Neural cell (in vitro differentiated cells): ENCODE measurements around the gene IMMP2L. TPM values are rescaled to one million over a fixed set of nuclear protein-coding genes. Genes with fewer than 3 reads are reported as not detected.

Source experiments
- H2AFZ ChIP-seq: fragments of 200-600, 300-800 bp; sonication (generic), shearing (Covaris generic); 2 replicates; pipeline ENCODE4 v1.6.0; 2014; ENCODE audit warnings: low read depth, mild to moderate bottlenecking, antibody characterized with exemption, low read length, moderate library complexity
- H3F3A ChIP-seq: fragments of 200-600 bp; shearing (Covaris generic); 2 replicates; pipeline ENCODE4 v1.6.1; 2016; ENCODE audit warnings: mild to moderate bottlenecking, moderate library complexity, mixed read lengths, antibody characterized with exemption, low read length; ENCODE audit not compliant: insufficient read depth, poor library complexity, severe bottlenecking
- H3K27ac ChIP-seq: fragments of 200-600, 300-800 bp; sonication (generic), shearing (Covaris generic); 2 replicates; pipeline ENCODE4 v1.5.1; 2014; ENCODE audit warnings: mild to moderate bottlenecking, low read length, moderate library complexity
- H3K27me3 ChIP-seq: fragments of 300-800, 200-600 bp; sonication (generic), shearing (Covaris generic); 2 replicates; pipeline ENCODE4 v1.6.0; 2014; ENCODE audit warnings: mild to moderate bottlenecking, low read depth, low read length, moderate library complexity; ENCODE audit not compliant: insufficient read depth
- H3K36me3 ChIP-seq: fragments of 300-800, 200-600 bp; sonication (generic), shearing (Covaris generic); 2 replicates; pipeline ENCODE4 v1.5.1; 2014; ENCODE audit warnings: mild to moderate bottlenecking, antibody characterized with exemption, low read length, moderate library complexity; ENCODE audit not compliant: insufficient read depth
- H3K4me2 ChIP-seq: fragments of 300-800, 200-600 bp; sonication (generic), shearing (Covaris generic); 2 replicates; pipeline ENCODE4 v1.6.0; 2014; ENCODE audit warnings: mild to moderate bottlenecking, low read length
- H3K4me3 ChIP-seq: fragments of 300-800, 200-600 bp; sonication (generic), shearing (Covaris generic); 2 replicates; pipeline ENCODE4 v1.5.1; 2014; ENCODE audit warnings: mild to moderate bottlenecking, low read length, moderate library complexity
- H3K79me2 ChIP-seq: fragments of 200-600 bp; shearing (Covaris generic); replicated peaks from 2 replicates; pipeline ENCODE4 v1.6.0; 2014; ENCODE audit warnings: mild to moderate bottlenecking, low read length, moderate library complexity; ENCODE audit not compliant: insufficient read depth
- H3K9ac ChIP-seq: fragments of 300-800, 200-600 bp; sonication (generic), shearing (Covaris generic); 2 replicates; pipeline ENCODE4 v1.6.1; 2016; ENCODE audit warnings: mild to moderate bottlenecking, low read length, mixed read lengths
- H3K9me2 ChIP-seq: fragments of 200-600 bp; shearing (Covaris generic); 2 replicates; pipeline ENCODE4 v1.6.1; 2016; ENCODE audit warnings: mild to moderate bottlenecking, low read length, mixed read lengths; ENCODE audit not compliant: insufficient read depth
- H3K9me3 ChIP-seq: fragments of 200-600, 300-800 bp; sonication (generic), shearing (Covaris generic); 2 replicates; pipeline ENCODE4 v1.6.1; 2016; ENCODE audit warnings: mild to moderate bottlenecking, mixed run types, low read length, moderate library complexity, mixed read lengths
- H4K20me1 ChIP-seq: fragments of 200-600 bp; shearing (Covaris generic); 2 replicates; pipeline ENCODE4 v1.6.1; 2016; ENCODE audit warnings: mild to moderate bottlenecking, mixed run types; ENCODE audit not compliant: insufficient read depth
- CTCF ChIP-seq: fragments of 450-650 bp; IDR thresholded peaks from 2 replicates; pipeline ENCODE4 v1.5.1; 2014; ENCODE audit warnings: antibody characterized with exemption, mild to moderate bottlenecking, moderate library complexity; ENCODE audit not compliant: poor library complexity, severe bottlenecking
- EP300 ChIP-seq: fragments of 450-650 bp; conservative IDR thresholded peaks from 2 replicates; pipeline ENCODE4 v1.6.1; 2014; ENCODE audit warnings: antibody characterized with exemption, mild to moderate bottlenecking, moderate library complexity; ENCODE audit not compliant: poor library complexity, severe bottlenecking
- EZH2 ChIP-seq: fragments of 200-600, 300-800 bp; shearing (Covaris generic), sonication (generic); IDR thresholded peaks from 2 replicates; pipeline ENCODE4 v1.6.1; 2014; ENCODE audit warnings: antibody characterized with exemption, low read length, borderline replicate concordance, mild to moderate bottlenecking; ENCODE audit not compliant: insufficient read depth, poor library complexity, severe bottlenecking
- MXI1 ChIP-seq: fragments of 450-650 bp; conservative IDR thresholded peaks from 2 replicates; pipeline ENCODE4 v1.6.1; 2014; ENCODE audit warnings: antibody characterized with exemption, mild to moderate bottlenecking; ENCODE audit not compliant: poor library complexity, severe bottlenecking
- POLR2AphosphoS5 ChIP-seq: IDR thresholded peaks from 2 replicates; pipeline ENCODE4 v1.6.1; 2012
- RAD21 ChIP-seq: fragments of 450-650 bp; conservative IDR thresholded peaks from 2 replicates; pipeline ENCODE4 v1.6.1; 2014; ENCODE audit warnings: antibody characterized with exemption, mild to moderate bottlenecking, moderate library complexity
- REST ChIP-seq: IDR thresholded peaks from 2 replicates; pipeline ENCODE4 v1.6.1; 2012; ENCODE audit warnings: borderline replicate concordance
- SMC3 ChIP-seq: fragments of 450-650 bp; conservative IDR thresholded peaks from 2 replicates; pipeline ENCODE4 v1.6.1; 2014; ENCODE audit warnings: antibody characterized with exemption, mild to moderate bottlenecking, moderate library complexity; ENCODE audit not compliant: poor library complexity
- TAF1 ChIP-seq: IDR thresholded peaks from 2 replicates; pipeline ENCODE4 v1.6.1; 2012; ENCODE audit warnings: low read depth
- polyA plus RNA-seq: library from polyadenylated mRNA; depleted of rRNA; stranded (reverse); fragments of >200 nt; gene quantifications from 2 replicates; pipeline ENCODE4 v1.2.3, GENCODE V29; 2014

IMMP2L gene
- polyA plus RNA-seq, 1 donor from 2014 or later = 9.7 TPM

DNA sequence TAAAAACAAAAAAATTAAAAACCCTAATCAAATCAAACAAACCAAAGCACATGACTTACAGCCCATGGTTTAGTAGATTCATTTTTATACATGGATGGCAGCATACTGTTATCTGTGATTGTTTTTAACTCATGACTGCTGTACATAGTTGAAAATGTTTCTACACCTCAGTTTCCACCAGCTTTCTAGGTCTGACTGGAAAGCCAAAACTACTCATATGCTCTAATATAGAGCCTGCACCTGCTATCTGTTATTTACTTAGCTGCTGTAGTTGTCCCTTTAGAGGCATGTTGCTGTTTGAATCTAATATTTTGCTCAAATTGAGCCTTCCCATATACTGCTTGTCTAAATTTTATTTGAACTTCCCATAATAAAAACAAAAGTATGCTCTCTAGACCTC is 761.3 kb downstream of the IMMP2L start:
- no peaks in the 10 kb centered on the region for H3K9me3 ChIP-seq
- H4K20me1 ChIP-seq = no peaks in the 10 kb centered on the region
- no peaks in the 10 kb centered on the region for H3K79me2 ChIP-seq
- H3K9ac ChIP-seq = no peak overlapping the region
- H2AFZ ChIP-seq = no peak overlapping the region
- no peaks in the 10 kb centered on the region for H3F3A ChIP-seq
- no peak overlapping the region for H3K4me3 ChIP-seq
- no peak overlapping the region for H3K27ac ChIP-seq
- H3K36me3 ChIP-seq = no peaks in the 10 kb centered on the region
- H3K9me2 ChIP-seq = no peaks in the 10 kb centered on the region
- TF ChIP-seq SMC3 = no peak
- no peak for TF ChIP-seq RAD21
- no peak for TF ChIP-seq CTCF
- no peak for TF ChIP-seq MXI1
- no peak for TF ChIP-seq POLR2AphosphoS5
- TF ChIP-seq EP300 = no peak
- TF ChIP-seq TAF1 = no peak
- TF ChIP-seq REST = no peak
- no peak for TF ChIP-seq EZH2
- no peaks in the 10 kb centered on the region for H3K27me3 ChIP-seq
- H3K4me2 ChIP-seq = no peak overlapping the region

- Histone ChIP-seq H3K27me3 (no peaks in the 10 kb centered on the region), H2AFZ (no peak overlapping the region), H3F3A (no peaks in the 10 kb centered on the region), H3K36me3 (no peaks in the 10 kb centered on the region), H3K9me2 (no peaks in the 10 kb centered on the region), H3K9me3 (no peaks in the 10 kb centered on the region), H3K9ac (no peak overlapping the region), H3K4me2 (no peak overlapping the region), H3K4me3 (no peak overlapping the region), H3K27ac (no peak overlapping the region), H3K79me2 (no peaks in the 10 kb centered on the region), H4K20me1 (no peaks in the 10 kb centered on the region)
- TF ChIP-seq SMC3 = no peak
Measured at GRCh38 chr7:110797656-110798055, 764.6 kb downstream of the IMMP2L start.

GRCh38 chr7:110790992-110791391 is 771.3 kb downstream of the IMMP2L start:
- no peaks in the 10 kb centered on the region for H3F3A ChIP-seq
- H3K4me3 ChIP-seq = no peak overlapping the region
- no peaks in the 10 kb centered on the region for H3K9me2 ChIP-seq
- TF ChIP-seq POLR2AphosphoS5 = no peak
- no peak for TF ChIP-seq EP300
- no peak for TF ChIP-seq REST
- TF ChIP-seq CTCF = no peak
- TF ChIP-seq SMC3 = no peak
- TF ChIP-seq MXI1 = no peak
- no peaks in the 10 kb centered on the region for H3K27me3 ChIP-seq
- H3K36me3 ChIP-seq = no peaks in the 10 kb centered on the region
- no peak overlapping the region for H3K27ac ChIP-seq
- no peaks in the 10 kb centered on the region for H4K20me1 ChIP-seq
- H3K9ac ChIP-seq = no peak overlapping the region
- H3K79me2 ChIP-seq = no peaks in the 10 kb centered on the region
- H3K9me3 ChIP-seq = no peaks in the 10 kb centered on the region
- no peak overlapping the region for H2AFZ ChIP-seq
- H3K4me2 ChIP-seq = no peak overlapping the region
